Measurements from ENCODE around the gene TPRN.

Gene TPRN

DNA sequence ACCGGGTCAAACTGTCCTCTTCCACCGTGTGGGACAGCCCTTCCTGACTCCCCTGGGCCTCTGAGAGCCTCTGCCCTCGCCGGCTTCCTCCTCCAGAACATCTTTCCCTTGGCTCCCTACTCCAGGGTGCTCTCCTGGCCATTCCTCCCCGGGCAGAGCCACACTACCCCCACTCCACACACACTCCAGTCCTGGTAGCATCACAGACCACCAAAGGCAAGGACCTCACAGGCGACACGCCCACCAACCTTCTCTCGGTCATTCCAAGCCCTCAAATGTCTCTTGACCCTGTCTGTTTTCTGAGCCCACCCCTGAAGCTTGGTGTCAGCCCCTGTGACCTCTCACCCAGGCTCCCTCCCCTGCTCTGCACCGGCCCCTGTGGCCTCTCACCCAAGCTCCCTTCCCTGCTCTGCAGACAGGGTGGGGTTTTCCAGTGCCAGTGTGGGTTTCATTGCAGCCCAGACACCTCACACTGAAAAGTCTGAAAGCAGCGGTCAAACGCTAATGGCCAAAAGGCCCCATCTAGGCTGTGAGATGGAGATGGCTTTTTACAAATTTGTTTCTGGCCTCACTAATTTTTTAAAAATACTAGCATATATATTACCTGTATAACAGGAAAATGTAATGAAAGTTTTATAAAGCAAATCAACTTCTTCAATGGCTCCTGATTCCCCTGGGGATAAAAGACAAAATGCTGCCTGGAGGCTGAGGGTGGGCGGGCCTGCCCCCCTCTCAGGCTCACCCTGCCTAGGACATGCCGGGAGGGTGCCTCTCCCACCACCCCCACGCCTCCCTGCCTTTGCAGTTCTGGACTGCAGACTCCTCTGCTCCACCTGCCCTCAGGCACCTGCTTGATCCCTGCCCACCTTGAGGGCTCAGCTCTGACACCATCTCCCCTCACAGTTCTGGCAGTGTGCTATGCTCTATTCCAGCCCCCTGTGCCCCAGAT, 41.2 kb downstream of the TPRN start:
- DNase-seq, result no peak

DNA sequence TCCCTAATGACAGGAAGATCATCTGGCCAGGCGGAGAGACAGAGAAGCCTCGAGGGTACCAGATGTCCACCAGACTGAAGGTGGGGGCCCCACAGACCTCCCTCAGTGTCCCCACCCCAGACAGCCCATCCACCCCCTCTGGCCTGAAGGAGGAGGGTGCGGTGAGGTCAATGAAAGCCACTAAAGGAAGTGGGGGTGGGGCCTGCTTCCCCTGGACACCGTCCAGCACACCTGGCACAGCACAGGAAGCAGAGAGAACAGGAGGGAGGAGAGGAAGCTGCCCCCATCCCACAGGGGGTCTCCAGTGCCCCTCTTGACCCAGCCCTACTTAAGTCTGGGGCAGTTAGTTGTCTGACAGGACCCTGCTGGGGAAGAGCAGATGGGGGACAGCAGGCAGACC, 41.9 kb downstream of the TPRN start:
- DNase-seq, result no peak

- no peak for DNase-seq
Measured at GRCh38 chr9:137157618-137158415, 42.7 kb downstream of the TPRN start.

GRCh38 chr9:137156567-137157375, 43.8 kb downstream of the TPRN start:
- peak; percentile 69 for DNase-seq

- no peak for DNase-seq
Measured at GRCh38 chr9:137152844-137153405, 47.6 kb downstream of the TPRN start.

GRCh38 chr9:137150617-137151457, 49.7 kb downstream of the TPRN start:
- peak; percentile 49 for DNase-seq

DNA sequence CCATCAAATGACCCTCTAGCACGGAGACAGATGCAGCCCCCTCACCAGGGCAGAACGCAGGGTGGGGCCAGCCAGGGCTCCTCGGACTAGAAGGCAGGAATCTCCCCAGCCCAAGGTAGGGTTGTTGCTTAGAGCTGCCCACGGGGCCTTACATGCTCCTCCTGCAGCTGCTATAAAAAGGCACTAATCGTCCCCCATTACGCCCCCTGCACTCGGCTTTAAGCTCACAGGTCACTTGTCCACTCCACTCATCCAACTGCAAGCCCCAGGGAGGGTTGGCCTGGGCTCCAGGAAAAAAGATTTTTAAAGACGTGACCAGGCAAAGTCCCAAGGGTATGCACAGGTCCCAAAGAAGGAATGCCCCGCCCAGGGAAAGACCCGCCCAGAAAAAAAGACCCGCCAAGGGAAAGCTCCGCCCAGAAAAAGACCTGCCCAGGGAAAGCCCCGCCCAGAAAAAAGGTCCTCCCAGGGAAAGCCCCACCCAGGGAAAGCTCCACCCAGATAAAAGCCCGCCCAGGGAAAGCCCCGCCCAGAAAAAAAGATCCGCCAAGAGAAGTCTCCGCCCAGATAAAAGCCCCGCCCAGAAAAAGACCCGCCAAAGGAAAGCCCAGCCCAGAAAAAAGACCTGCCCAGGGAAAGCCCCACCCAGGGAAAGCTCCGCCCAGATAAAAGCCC, 50.5 kb downstream of the TPRN start:
- no peak for DNase-seq

- no peak for DNase-seq
Measured at GRCh38 chr9:137149363-137149762, 51.2 kb downstream of the TPRN start.

- no peak for DNase-seq
Measured at GRCh38 chr9:137148661-137149060, 51.9 kb downstream of the TPRN start.

GRCh38 chr9:137148242-137148641, 52.3 kb downstream of the TPRN start:
- DNase-seq, result no peak

GRCh38 chr9:137147793-137148160, 52.8 kb downstream of the TPRN start:
- no peak for DNase-seq

DNA sequence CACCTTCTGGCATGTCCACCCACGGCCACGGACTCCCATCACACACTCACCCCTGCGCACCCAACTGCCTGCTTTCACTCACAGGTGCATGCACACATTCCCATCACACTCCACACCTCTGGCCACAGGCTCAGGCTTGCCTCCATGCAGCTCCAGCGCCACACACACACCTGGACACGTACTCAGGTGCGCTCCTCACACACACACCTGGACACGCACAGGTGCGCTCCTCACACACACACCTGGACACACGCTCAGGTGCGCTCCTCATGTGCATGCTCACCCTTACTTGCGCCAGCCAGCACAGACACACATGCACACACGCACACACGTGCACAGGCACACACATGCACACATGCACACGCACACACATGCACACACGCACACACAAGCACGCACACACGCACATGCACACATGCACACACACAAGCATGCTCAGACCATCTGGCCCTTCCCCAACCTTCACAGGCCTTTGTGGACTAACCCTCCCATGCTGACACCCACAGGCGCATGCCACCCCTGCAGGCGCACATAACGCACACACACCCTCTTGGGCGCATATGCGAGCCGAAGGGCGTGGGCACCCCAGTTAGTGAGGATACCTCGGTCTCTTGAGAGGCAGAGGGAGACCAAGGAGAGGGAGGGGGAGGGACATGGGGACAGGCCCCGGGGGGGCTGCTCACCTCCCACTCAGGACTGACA, 53.3 kb downstream of the TPRN start:
- no peak for DNase-seq

- no peak for DNase-seq
Measured at GRCh38 chr9:137146527-137146918, 54.0 kb downstream of the TPRN start.

DNA sequence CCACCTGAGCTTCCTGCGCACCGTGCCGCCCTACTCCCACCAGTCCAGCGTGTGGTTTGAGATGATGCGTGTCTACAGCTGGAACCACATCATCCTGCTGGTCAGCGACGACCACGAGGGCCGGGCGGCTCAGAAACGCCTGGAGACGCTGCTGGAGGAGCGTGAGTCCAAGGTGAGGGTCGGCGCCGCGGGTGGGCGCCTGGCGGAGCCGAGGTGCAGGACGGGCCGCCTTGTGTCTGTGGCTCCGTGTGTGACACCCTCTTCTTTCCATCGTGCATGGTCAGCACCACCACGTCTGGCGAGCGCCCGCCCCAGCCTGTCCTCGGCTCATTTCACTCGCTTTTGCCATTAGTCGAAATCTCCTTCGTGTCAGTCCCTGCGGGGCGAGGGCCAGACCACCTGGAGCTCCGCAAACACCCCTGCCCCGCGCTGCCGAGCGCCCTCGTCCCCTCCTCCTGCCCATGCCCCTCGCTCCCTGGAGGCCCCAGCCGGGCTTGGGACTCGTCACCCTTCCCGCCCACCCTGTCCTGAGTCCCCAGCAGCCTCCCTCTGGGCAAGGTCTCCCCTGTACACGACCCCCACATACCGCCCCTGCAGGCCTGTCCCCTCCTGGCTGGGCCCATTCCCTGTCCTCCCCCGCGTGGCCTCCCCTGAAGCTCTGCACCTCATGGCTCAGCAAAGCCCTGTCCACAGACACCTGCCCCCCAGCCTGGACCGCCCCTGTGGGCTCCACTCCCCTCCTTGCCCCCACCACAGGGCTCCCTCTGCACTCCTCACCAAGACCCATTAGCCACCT, 54.6 kb downstream of the TPRN start:
- no peak for DNase-seq

DNA sequence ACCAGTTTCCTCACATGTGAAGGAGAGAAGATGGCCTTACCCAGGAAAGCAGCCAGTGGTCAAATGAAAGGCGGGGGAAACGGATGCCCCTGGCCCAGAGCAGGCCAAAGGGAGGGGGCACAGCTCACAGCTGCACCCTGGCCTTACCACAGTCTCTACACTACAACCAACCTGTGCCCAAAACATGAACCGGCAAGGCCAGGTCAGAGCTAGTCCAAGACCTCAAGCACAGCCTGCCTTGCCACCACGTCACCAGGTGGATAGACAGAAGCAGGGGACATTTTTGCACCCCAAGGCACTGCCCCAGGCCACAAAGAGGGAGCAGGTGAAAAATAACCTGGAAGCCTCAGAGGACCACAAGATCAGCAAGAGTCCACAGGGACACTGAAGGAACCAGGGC, 57.1 kb downstream of the TPRN start:
- no peak for DNase-seq

- DNase-seq, result no peak
Measured at GRCh38 chr9:137141976-137142936, 58.3 kb downstream of the TPRN start.

Data from stimulated activated CD4-positive, alpha-beta T cell treated with anti-CD3 and anti-CD28 coated beads, Interleukin-4, amount 100 ng/mL, for 1 hour (primary cell).